Stimulated activated naive B cell treated with anti-CD40 and anti-IgM and Interleukin-4, amounts not matched to agents 10 μg/mL and 1 μg/mL and 100 μg/mL, for 72 hours (primary cell): ENCODE measurements around the gene MYOF.
A peak's percentile ranks its signal among the peaks of the same experiment; 100 is the strongest.

Experiments
- ATAC-seq, 2 donors: fragments of 150-1000 bp; cut with Tn5 transposase; replicated peaks; 2 replicates each; pipeline ENCODE4 v1.10.0; 2021; ENCODE audit warnings: moderate library complexity in 1 of 2
- DNase-seq: peaks from one replicate; pipeline ENCODE4 v3.0.0; 2021
- H3K27ac Mint-ChIP-seq: one replicate; pipeline ENCODE4 v1.8.0; 2022; ENCODE audit warnings: mild to moderate bottlenecking, mixed read lengths
- H3K27me3 Mint-ChIP-seq, 2 donors: one replicate each; pipeline ENCODE4 v1.8.0; 2022; ENCODE audit warnings: mixed read lengths in 2 of 2
- H3K36me3 Mint-ChIP-seq, 2 donors: one replicate each; pipeline ENCODE4 v1.8.0; 2022; ENCODE audit warnings: mixed read lengths in 2 of 2, mild to moderate bottlenecking in 1 of 2
- H3K4me1 Mint-ChIP-seq, 2 donors: one replicate each; pipeline ENCODE4 v1.8.0; 2022; ENCODE audit warnings: mixed read lengths in 2 of 2, mild to moderate bottlenecking in 1 of 2
- H3K4me3 Mint-ChIP-seq, 2 donors: one replicate each; pipeline ENCODE4 v1.8.0; 2022; ENCODE audit warnings: mild to moderate bottlenecking in 2 of 2, mixed read lengths in 2 of 2, moderate library complexity in 1 of 2
- H3K9me3 Mint-ChIP-seq, 2 donors: one replicate each; pipeline ENCODE4 v1.8.0; 2022; ENCODE audit warnings: mixed read lengths in 2 of 2, mild to moderate bottlenecking in 1 of 2

MYOF gene

DNA sequence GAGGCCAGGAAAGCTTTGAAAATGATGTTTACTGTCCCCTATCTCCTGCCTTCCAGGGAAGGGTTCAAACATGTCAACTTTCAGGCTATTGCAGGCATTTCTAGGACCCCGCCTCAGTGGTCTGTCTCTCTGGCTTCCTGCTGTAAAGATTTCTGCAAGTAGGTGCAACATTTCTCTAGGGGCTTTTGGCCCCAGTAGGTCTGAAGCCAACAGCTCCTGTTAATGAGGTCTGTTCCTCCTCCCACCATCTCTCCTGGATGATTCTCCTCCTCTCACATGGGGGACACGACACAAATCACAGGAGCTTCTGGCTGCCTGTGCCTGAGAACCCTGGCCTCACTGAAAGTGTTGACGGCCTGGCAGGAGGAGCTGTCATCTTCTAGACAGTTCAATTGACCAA, 214.1 kb downstream of the MYOF start:
- Mint-ChIP-seq H3K4me1 (peaks cover 19 to 39% of the 10 kb centered on the region in 2 donors), H3K27me3 (peaks cover 0 to 4% of the 10 kb centered on the region in 2 donors), H3K9me3 (peaks cover 5 to 7% of the 10 kb centered on the region in 2 donors), H3K27ac (peak overlapping the region; percentile 26), H3K36me3 (peaks cover 1 to 7% of the 10 kb centered on the region in 2 donors), H3K4me3 (peak overlapping the region in 1 of 2 donors; percentile 4)
- ATAC-seq (no peak), DNase-seq (no peak)

DNA sequence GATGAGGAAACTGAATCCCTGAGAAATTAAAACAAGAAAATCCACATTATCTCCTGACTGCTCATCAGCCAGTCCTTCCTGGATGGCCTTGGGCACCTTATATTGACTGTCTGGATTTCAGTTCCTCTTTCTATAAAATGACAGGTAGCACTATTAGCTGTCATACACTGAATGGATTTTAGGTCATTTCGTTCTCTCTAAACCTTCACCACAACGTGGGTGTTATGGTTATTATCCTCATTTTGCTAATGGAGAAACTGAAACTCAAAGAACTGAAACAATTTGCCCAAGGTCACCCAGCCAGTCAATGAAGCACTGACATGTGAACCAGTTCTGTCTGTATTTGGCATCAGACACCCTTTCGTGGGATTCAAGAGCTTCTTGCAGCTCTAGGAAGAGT, 214.6 kb downstream of the MYOF start:
- DNase-seq, result peak; percentile 44
- H3K4me3 Mint-ChIP-seq, result peak overlapping the region in 1 of 2 donors; percentile 44
- H3K27ac Mint-ChIP-seq, result peak overlapping the region; percentile 26
- H3K27me3 Mint-ChIP-seq, result peaks cover 0 to 4% of the 10 kb centered on the region in 2 donors
- H3K4me1 Mint-ChIP-seq, result peaks cover 17 to 35% of the 10 kb centered on the region in 2 donors
- peak; percentile 99 for ATAC-seq
- peaks cover 5 to 7% of the 10 kb centered on the region in 2 donors for H3K9me3 Mint-ChIP-seq
- H3K36me3 Mint-ChIP-seq, result peaks cover 1 to 7% of the 10 kb centered on the region in 2 donors

DNA sequence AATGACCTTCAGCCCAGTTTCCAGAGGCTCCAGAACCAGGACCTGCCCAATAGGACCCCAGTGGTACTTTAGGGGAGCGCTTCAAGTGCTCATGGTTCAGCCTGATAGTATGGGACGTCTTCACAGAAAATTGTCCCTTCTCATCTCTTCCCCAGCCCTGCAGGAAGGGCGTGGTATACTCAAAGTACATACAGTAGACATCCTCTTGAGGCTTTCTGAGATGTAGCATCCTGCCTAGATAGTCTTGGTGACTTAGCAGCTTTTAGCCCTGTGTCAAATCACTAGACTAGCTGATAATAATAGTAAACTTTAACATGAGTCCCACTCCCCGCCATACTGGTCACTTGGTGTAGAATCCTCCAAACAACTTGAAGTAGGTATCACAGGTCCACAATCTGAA, 215.3 kb downstream of the MYOF start:
- H3K4me1 Mint-ChIP-seq, result peaks cover 17 to 35% of the 10 kb centered on the region in 2 donors
- H3K4me3 Mint-ChIP-seq, result no peak overlapping the region
- ATAC-seq, result peak; percentile 37 to 54

DNA sequence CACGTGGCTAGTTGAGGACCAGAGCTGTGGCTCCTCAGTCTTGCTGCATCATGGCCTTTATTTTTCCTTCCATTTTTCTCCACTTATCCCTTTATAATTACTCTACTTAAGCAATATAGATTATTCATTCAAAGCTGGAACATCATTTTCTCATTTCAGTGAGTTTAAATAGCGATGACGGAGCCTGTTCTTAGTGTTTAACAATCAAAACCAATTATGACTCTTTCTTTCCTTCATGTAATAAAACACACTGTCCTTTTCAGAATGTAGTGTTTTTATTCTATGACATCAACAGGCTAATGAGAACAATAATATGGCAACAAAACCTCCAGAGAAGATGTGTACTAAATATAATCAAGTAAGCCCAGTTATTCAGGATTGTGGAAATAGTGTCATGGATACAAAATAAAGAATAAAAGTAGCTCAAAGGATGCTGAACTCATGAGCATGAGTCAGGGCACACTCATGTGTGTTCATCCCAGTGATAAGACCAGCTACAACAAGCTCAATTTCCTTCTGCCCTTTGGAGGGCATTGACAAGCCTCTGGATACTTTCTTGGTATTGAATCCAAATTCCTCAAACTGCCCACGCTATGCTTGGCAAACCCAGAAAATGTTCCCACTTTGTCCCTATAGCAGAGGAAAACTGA, 220.0 kb downstream of the MYOF start:
- Mint-ChIP-seq H3K4me3 (no peak overlapping the region), H3K4me1 (peaks cover 5 to 8% of the 10 kb centered on the region in 2 donors), H3K9me3 (peaks cover 0 to 2% of the 10 kb centered on the region in 2 donors), H3K27me3 (no peaks in the 10 kb centered on the region), H3K36me3 (peaks cover 0 to 1% of the 10 kb centered on the region in 2 donors), H3K27ac (no peak overlapping the region)
- DNase-seq (no peak), ATAC-seq (no peak)

More for the DNA sequence above, 215.3 kb downstream of the MYOF start:
- Mint-ChIP-seq H3K27me3 (peaks cover 0 to 4% of the 10 kb centered on the region in 2 donors), H3K36me3 (peaks cover 1 to 7% of the 10 kb centered on the region in 2 donors), H3K27ac (no peak overlapping the region), H3K9me3 (peaks cover 5 to 7% of the 10 kb centered on the region in 2 donors)
- no peak for DNase-seq

DNA sequence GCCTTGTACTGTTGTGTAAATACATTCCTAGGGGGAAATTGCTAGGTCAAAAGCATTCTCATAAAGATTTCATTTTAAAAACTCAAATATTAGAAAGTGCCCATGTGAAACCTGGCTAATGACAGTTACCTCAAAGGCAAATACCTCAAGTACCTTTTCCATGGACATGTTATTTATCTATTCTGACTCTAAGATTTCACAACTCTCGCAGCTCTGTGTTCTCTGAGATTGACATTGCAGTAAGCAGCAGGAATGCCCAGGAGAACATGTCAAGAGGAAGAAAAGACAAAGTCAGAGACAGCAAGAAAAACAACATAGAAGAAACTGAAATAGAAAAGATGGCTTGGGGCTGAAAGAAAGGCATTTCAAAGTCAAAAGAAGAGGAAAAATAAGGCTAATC, 221.0 kb downstream of the MYOF start:
- ATAC-seq (no peak), DNase-seq (no peak)
- peaks cover 0 to 1% of the 10 kb centered on the region in 2 donors for H3K36me3 Mint-ChIP-seq
- H3K27ac Mint-ChIP-seq, result no peak overlapping the region
- H3K4me1 Mint-ChIP-seq, result no peaks in the 10 kb centered on the region
- no peaks in the 10 kb centered on the region for H3K27me3 Mint-ChIP-seq
- H3K4me3 Mint-ChIP-seq, result no peak overlapping the region
- peaks cover 0 to 2% of the 10 kb centered on the region in 2 donors for H3K9me3 Mint-ChIP-seq

DNA sequence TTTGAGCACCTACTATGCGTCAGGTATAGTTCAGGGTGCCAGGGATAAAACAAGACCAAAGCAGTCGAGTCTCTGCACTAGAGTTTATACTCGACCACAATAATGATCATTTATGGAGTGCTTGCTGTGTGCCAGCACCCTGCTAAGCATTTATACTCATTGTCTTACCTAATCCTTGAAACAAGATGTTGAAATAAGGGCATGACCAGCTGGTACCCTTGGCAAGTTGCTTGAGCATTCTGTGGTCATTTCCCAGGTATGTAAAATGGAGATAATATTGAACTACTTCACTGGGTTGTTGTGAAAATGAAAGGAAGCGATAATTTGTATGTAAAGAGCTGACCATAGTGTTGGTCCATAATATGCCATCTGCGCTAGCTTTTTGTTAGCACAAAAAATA, 223.0 kb downstream of the MYOF start:
- Mint-ChIP-seq H3K36me3 (no peaks in the 10 kb centered on the region), H3K4me3 (no peak overlapping the region), H3K27me3 (no peaks in the 10 kb centered on the region), H3K9me3 (no peaks in the 10 kb centered on the region), H3K27ac (no peak overlapping the region), H3K4me1 (no peaks in the 10 kb centered on the region)
- ATAC-seq (no peak), DNase-seq (no peak)
